Fibroblast of mammary gland (primary cell): Measurements from ENCODE around the gene GALK1.
A peak's percentile ranks its signal among the peaks of the same experiment; 100 is the strongest.

Experiments used
- DNase-seq: peaks from one replicate; pipeline ENCODE4 v3.0.0-alpha.2; 2010; ENCODE audit warnings: low read depth
- H3K4me3 ChIP-seq: 2 replicates; pipeline ENCODE4 v1.5.1; 2011; ENCODE audit warnings: low read depth, mild to moderate bottlenecking, low read length, moderate library complexity; ENCODE audit not compliant: control insufficient read depth
- TF ChIP-seq, protein P1 (sequence below): conservative IDR thresholded peaks from 2 replicates; pipeline ENCODE4 v1.5.1; 2011; ENCODE audit warnings: low read depth, low read length, inconsistent platforms; ENCODE audit not compliant: control insufficient read depth, insufficient read depth

GALK1 gene

DNA sequence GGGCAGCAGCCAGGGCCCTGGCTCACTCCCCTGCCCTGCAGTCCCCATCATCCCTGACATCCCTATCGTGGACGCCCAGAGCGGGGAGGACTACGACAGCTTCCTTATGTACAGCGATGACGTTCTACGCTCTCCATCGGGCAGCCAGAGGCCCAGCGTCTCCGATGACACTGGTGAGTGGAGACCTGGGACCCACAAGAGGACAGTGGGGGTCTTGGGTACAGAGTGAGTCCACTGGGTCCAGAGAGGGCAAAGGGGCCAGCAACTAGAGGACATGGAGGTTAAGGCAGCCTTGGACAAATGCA, 12.6 kb downstream of the GALK1 start:
- no peak for DNase-seq
- TF ChIP-seq, protein P1, sequence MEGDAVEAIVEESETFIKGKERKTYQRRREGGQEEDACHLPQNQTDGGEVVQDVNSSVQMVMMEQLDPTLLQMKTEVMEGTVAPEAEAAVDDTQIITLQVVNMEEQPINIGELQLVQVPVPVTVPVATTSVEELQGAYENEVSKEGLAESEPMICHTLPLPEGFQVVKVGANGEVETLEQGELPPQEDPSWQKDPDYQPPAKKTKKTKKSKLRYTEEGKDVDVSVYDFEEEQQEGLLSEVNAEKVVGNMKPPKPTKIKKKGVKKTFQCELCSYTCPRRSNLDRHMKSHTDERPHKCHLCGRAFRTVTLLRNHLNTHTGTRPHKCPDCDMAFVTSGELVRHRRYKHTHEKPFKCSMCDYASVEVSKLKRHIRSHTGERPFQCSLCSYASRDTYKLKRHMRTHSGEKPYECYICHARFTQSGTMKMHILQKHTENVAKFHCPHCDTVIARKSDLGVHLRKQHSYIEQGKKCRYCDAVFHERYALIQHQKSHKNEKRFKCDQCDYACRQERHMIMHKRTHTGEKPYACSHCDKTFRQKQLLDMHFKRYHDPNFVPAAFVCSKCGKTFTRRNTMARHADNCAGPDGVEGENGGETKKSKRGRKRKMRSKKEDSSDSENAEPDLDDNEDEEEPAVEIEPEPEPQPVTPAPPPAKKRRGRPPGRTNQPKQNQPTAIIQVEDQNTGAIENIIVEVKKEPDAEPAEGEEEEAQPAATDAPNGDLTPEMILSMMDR: no peak
- no peak overlapping the region for H3K4me3 ChIP-seq

DNA sequence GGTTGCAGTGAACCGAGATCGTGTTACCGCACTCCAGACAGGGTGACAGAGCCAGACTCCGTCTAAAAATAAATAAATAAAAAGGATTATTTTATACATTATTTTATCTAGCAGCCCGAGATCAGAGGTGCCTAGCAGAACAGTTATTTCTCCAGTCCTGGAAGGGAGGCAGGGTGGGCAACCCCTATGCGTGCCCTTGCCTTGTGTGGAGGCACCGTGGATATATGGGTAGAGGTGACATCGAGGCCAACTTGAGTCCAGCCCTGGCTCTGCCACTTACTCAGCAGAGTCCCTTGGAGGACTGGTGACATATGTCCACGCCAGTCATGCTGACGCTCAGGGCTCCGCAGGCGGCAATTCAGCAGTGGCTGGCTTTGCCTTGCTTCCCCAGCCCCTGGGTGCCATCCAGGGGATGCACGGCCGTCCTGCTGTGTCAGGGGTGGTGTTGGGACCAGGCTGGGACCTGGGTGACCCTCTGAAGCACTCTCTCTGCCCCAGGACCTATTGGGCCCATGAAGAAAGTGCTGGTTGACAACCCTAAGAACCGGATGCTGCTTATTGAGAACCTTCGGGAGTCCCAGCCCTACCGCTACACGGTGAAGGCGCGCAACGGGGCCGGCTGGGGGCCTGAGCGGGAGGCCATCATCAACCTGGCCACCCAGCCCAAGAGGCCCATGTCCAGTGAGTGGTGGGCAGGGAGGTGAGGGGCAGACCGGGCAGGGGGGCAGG, 13.2 kb downstream of the GALK1 start:
- TF ChIP-seq, protein P1: no peak
- DNase-seq: no peak
- no peak overlapping the region for H3K4me3 ChIP-seq

DNA sequence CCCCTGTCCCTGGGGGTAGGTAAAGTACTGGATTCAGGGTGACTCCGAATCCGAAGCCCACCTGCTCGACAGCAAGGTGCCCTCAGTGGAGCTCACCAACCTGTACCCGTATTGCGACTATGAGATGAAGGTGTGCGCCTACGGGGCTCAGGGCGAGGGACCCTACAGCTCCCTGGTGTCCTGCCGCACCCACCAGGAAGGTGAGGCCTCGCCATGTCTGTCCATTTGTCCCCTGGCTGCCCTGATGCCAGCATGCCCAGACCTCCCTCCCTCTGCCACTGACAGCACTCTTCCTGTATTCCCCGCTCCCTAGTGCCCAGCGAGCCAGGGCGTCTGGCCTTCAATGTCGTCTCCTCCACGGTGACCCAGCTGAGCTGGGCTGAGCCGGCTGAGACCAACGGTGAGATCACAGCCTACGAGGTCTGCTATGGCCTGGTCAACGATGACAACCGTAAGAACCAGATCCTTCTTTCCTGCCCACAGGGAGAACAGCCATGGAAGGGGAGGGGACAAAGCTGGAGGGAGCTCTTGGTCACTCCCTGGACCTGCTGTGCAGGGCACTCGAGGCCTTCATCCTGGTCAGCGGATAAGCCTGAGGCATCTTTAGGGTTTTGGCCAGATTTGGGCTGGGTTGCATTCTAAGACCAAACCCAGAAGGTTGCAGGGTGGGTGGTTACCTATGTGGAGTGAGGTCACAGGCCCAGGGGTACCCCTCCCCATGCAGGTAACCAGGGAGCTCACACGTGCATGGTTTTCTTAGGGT, 14.2 kb downstream of the GALK1 start:
- DNase-seq: no peak
- H3K4me3 ChIP-seq: no peak overlapping the region
- TF ChIP-seq, protein P1: no peak

DNA sequence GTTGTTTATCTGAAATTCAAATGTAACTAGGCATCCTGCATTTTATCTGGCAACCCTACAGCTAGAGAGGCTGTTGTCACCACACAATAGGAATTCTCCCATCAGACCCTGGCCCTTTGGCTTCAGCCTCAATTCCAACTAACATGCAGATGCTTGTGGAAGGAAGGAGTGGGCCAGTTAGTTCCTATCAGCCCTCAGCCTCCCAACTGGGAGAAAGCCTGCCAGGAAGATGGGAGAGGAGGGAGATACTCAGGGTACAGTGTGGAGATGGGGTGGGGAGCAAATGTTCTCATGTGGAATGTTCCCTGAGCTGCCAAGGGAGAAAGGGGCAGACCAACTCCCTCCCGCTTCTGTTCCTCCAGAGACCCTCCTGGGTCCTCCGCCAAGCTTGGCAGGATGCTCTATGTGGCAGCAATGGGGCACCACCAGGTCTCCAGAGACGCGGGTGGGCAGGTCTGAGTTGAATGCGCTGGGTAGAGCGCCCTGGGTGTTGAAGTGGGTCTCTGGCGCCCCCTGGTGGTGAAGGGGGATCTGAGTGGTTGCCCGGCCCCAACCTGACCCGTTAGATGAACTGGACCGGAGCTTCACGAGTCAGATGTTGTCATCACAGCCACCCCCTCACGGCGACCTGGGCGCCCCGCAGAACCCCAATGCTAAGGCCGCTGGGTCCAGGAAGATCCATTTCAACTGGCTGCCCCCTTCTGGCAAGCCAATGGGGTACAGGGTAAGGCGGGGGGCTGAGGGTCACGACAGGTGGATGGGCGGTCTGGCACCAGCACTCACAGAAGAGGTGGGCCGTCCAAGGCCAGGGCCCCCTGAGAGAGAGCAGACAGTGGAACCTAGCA, 15.2 kb downstream of the GALK1 start:
- TF ChIP-seq, protein P1: peak; percentile 74
- peak; percentile 60 for DNase-seq
- H3K4me3 ChIP-seq: no peak overlapping the region

DNA sequence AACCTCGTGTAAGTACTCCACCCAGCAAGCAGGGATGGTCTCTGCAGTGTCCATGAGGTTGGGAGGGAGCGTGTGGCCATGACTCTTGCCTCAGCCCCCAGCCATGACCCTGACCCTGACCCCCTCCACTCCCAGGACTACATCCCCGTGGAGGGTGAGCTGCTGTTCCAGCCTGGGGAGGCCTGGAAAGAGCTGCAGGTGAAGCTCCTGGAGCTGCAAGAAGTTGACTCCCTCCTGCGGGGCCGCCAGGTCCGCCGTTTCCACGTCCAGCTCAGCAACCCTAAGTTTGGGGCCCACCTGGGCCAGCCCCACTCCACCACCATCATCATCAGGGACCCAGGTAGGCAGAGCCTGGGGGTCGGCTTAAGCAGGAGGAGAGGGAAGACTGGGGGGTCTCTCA, 16.3 kb downstream of the GALK1 start:
- TF ChIP-seq, protein P1: no peak
- H3K4me3 ChIP-seq: no peak overlapping the region
- DNase-seq: no peak

DNA sequence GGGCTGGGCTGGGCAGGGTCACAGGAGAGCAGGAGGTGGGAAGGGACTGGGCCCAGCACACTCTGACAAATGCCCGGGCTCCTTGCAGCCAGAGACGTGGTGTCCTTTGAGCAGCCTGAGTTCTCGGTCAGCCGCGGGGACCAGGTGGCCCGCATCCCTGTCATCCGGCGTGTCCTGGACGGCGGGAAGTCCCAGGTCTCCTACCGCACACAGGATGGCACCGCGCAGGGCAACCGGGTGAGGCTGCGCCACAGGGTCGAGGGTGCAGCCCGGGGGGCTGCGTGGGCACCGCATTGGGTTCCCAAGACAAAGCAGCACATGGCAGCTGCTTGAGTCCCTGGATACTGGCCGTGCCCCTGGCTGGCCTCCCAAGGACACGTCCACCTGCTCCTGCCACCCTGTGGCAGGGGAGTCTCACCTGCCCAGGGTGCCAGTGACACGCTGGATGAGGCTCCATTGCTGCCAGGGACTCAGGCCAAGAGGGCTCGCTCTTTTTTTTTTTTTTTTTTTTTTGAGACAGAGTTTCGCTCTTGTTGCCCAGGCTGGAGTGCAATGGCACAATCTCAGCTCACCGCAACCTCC, 21.3 kb downstream of the GALK1 start:
- DNase-seq: no peak
- TF ChIP-seq, protein P1: no peak
- no peak overlapping the region for H3K4me3 ChIP-seq
